GM19099 (cell line): Measurements from ENCODE around the gene LMO1.

Source experiments
- POLR2A ChIP-seq: IDR thresholded peaks from 3 replicates; pipeline ENCODE4 v1.6.1; 2011; ENCODE audit warnings: low read depth; ENCODE audit not compliant: insufficient read length; ENCODE audit errors: extremely low read depth

LMO1 gene

DNA sequence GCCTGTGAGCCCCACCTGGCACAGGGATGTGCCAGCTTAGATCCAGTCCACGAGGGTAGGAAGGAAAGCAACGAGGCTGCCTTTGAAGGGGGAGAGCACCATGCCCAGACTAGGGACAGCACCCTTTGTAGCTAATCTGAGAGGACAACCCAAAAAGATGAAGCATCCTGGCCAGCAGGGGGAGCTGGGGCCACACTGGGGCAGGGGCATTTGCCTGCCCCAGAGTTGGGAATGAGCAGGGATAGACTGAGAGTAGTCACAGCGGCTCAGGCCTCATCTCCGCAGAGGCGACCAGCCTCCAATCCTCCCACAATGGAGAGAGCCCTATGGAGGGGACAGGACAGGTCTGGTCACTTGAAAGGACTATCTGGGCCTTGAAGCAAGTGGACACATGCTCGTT lies 16.4 kb downstream of the LMO1 start:
- no peak for TF ChIP-seq POLR2A

DNA sequence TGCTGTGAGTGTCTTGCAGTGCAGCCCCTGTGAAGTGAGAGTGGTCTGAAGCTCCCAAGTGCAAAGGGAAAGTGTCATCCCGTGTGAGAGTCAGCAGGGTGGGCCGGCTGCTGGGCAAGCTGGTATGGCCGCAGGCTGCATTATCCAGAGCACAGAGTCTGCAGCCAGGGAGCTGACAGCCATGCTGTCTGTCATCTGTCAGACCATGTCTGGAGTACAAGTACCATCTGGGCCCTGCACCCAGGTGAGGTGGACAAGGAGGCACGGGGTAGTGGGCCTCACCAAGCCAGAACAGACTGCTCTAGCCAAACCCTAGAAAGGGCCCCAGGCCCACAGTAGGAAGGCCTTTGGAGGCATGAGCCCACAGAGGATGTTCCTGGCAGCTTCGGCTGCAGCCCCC lies 20.2 kb downstream of the LMO1 start:
- TF ChIP-seq POLR2A = no peak

DNA sequence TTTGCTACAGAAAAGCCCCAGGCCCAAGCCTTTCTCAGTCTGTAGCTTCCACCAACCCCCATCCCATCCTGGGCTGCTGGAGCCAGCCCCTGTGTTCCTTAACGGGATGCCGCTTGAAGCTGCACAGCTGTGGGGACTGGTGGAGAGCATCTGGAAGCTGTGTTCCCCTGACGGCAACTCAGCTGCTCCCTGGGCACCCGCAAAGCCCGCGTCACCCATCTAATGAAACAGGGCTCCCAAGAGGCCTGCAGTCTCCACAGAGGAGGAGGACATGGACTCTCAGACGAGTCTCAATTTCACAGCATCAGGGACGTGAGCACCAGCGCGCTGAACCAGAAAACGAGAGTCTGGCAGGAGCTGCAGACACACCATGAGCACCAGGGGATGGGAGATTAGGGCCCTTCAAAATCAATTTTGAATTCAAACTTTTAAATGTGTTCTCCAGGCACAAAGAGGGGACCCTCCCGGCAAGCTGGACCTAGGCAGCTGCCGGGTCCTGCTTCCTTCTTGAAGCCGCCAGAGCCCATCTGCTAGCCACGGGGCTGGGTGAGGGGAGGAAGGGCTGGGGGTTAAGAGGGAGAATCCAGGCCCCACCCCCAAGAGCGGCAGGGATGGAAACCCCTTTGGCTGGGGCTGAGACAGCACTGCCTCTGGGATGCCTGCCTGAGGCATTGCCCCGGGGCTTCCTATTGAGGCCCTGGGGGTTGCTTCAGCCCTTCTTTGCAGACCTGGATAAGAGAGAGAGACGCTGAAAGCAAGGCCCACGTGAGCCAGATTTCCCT lies 21.0 kb downstream of the LMO1 start:
- TF ChIP-seq POLR2A = no peak

DNA sequence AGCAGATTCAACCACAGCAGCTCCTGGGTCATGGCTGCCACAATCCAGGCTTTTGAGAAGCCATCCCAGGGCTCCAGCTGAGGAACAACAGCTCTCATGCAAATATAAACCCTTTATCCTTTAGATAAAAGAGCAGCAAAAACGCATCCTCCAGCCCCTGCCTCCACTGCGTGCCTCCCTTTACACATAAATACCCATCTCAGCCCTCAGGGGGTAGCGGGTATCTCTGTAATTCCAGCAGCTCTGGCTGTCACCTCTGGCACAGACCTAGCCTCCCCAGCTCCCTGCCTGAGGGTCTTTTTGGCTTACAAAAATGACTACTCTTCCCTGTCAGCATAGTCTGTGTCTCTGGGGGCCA lies 21.6 kb downstream of the LMO1 start:
- no peak for TF ChIP-seq POLR2A

DNA sequence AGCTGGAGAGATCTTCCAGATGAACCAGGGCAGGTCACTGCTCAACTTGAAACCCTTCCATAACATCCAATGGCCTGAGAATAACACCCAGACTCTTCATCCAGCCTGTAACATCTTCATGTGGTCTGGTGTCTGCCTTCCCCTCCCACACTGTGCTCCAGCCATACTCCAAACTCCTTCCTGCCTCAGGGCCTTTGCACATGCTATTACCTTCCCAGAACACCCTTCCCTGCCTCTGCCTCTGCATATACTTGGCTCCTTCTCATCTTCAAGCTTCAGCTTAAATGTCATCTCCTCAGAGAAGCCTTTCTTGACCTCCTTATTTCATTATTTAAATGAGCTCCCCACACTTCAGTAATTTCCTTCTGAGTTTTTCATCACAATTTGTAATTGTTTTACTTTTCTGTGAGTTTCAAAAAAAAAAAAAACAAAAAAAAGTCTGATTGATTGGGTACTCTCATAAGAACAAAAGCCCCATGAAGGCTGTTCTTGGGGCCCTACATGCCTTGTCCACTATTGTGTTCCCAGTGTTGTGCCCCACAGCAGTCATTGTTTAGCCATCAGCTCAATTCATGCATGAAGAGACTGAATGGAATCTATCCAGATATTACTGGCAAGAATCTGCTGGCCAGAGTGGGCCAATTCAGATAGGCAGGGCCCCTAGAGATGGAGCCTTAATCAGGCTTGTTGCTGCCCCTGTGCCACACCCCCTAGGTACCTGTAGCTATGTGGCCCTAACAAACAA lies 22.1 kb downstream of the LMO1 start:
- no peak for TF ChIP-seq POLR2A

DNA sequence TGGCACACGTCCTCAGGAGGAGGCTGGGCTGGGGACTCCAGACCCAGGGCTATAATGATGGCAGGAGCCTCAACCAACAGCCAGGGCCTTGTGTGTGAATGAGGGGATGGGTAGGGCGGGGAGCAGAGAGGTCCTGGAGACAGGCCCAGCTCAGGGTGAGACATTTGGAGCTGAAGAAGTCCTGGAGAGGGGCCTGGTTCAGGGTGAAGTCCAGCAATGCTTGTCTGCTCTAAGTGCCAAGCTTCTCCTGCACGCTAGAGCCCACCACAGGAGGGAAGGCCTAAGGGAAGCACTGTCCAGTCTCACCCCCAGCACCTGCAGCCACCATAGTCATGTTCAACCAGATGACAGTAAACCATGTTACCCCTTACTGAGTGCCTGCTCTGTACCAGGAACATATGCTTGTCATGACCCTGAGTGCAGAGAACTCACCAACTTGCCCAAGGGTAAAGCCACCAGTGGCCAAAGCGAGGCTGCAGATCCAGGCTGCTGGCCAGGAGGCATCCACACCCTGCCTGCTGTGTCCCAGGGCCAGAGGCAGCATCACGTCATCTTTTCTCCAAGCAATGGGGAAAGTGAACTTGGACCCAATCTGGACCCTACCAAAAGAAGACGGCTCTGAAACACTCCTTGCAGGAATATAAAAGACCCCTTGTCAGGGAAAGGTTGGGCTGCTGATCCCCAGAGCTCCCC lies 24.0 kb downstream of the LMO1 start:
- TF ChIP-seq POLR2A = no peak

DNA sequence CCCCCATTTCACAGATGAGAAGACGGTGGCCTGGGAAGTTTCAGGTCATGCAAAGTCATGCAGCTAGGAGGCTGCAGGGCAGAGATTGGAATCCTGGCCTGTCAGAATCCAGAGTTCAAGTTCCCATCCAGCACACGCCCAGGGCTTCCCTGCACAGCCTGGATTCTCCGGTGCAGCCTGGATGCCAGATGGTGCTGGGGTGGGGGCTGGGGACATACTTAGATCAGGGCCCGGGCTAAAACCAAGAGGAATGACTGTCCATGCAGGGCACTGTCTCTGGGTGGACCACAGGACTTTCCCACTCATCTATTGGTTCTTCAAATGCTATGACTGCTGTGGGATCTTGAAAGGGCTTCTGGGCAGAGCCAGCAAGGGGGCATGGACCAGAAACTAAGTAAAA lies 24.6 kb downstream of the LMO1 start:
- no peak for TF ChIP-seq POLR2A

DNA sequence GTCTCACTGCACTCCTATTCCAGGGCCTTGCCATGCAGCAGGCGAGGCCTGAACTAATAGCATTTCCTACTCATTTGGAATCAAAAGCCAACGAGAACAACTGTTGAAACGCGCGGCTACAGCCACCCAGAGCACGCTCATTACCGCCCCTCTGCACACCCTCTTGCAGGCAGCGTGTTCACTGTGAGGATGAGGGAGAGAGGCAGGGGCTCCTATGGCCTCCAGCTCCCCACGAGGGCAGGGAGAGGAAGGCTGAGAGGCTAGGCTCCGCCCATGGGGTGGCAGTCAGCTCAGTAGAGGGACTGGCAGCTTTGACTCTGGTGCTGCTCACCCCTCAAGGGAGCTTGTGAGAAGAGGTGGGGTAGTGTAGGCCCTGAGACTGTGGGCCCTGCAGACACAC lies 26.2 kb downstream of the LMO1 start:
- TF ChIP-seq POLR2A = no peak

DNA sequence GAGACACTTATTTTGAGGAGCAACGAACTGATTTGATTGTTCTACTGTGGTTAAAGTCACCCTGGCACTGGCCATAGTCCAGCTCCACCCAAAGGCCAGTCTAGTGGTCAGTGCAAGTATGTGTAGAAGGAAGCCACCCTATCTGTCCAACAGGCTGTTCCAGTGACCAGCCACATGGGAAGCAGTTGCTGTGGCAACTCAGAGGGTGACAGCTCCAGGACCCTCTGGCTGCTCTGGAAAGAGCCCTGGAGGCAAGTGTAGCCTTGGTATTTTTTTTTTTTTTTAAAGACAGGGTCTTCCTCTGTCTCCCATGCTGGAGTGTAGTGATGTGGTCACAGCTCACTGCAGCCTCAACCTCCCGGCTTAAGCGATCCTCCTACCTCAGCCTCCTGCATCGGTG lies 27.8 kb downstream of the LMO1 start:
- TF ChIP-seq POLR2A = no peak

DNA sequence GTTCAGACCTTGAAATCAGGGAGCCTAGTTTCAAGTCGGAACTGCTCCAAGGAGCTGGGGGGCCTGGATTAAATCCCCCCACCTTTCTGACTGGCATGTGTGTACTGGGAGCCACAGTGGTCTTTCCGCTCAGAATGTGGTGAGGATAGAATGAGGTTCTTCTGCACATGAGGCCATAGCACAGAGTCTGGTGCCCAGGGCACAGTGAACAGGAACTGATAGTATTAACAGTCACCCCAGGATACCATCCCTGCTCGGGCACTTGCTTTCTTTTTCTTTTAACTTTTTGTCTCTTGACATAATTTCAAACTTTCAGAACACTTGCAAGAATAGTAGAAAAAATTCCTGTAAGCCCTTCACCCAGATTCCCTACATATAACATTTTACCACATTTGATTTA lies 28.8 kb downstream of the LMO1 start:
- no peak for TF ChIP-seq POLR2A

DNA sequence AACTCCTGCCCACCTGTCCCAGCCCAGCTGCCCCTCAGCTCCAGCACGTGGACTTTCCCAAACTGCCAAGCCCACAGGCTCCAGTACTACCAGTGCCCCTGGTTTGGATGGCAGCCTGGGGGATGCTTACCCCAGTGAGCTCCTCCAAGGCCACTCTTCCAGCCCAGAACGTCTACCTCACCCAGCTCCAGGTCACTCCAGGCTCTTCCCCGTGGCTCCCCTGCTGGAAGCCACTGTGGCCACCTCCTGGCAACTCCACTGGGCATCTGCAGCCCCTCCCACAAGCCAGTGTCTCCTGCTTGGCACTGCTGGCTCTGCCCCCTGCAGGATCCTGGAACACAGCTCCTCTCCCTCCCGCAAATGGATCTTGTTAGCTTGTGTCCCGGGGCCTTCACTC lies 29.3 kb downstream of the LMO1 start:
- no peak for TF ChIP-seq POLR2A

DNA sequence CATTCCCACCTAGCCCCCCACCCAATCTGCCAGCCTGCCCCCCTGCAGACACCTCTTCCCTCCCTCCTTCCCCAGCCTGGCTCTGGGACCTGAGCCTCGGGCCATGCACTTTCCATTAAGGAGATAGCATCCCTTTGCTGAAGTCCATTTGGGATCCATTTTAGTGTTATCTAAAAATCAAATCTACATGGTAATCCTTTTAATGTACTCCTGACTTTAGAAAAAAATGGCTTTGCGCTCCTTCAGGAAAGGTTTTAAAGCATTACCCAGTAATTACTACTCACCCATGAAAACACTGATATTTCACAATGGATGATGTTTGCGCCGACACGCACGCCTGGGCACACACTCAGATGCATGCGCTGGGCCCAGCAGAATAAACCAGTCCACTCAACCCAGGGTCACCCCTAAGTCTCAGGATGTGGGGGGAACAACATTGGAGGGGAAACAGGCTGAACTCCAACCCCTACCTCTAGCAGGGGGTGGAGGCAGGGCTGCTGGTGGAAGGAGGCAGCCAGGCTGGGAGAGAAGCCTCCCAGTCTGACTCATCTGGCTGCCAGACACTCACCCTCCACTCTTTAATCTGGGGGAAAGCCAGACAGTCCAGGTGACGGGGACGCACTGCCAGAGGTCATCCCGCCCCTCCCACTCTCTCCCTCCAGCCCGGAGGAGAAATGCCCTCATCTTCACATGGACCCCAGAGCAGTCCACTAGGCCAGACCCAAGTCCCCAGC lies 29.8 kb downstream of the LMO1 start:
- TF ChIP-seq POLR2A = no peak

DNA sequence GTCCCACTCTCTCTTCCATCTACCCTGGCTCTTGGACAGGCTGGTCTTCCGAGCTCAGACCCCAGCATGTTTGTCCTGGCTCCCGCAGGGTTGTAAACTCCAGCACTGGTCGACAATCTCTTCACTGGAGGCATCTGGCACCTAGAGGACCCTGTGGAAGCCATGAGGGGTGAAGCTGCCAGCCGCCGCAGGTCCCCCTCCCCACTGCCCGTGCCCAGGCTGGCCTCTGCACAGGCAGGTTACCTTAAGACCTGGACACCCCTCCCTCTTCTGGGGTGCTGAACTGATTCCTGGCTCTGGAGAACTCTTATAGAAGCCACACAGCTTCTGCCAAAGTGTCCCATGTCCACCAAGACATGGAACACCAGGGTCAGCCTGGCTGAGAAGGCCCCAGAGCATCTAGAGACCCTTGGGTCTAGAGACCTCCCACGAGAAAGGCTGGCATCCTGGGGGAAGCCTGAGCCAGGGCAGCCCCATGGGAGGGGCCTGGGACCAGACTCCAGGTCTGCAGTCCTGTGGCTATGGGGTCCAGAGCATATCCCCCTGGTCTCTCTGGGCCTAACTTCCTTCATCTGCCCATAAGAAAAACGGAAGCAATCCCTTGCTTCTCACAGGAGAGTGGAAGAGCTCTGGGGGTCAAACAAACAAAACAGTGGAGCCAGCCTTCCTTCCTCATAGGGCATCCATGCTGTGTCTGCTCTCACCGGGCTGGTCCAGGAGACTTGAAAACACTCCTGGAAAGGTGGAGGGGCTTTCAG lies 30.6 kb downstream of the LMO1 start:
- TF ChIP-seq POLR2A = no peak

DNA sequence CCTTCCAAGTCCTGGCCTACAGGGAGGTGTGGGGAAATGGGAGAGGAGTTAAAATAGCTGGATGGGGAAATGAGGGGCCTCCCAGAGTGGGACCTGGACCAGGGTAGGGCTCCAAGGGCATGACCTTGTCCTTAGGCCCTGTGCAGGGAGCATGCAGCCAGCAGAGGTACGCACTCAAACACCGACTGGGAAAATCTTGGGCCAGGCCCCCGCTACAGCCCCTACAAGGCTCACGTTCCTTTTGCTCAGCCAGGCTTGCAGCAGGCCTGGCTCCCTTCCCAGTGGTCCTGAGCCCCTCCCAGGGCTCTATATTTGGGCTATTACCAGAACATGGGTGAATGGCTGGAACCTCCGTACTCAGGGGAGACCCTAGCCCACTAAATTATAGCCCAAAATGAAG lies 31.3 kb downstream of the LMO1 start:
- no peak for TF ChIP-seq POLR2A

DNA sequence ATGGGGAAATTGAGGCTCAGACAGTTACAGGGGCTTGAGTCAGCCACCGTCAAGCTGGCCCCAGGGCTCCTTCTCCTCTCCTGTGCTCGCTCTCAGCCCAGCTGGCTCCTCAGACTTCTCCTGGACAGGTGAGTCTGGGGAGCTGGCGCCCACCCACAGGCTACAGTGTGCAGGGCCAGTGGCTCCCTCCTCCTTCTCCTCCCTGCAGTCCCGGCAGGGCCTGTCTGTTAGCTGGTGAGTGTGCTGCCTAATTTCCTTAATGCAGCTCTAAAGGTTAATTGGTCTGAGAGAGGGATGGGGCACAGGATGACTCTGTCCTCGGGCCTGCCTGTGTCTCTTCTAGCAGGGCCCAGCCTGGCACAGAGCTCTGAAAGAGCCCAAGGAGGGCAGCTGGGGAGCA lies 31.7 kb downstream of the LMO1 start:
- no peak for TF ChIP-seq POLR2A
